Sigmoid colon (tissue), 4 donors: ENCODE measurements around the gene CNDP1.

Source experiments
- CTCF ChIP-seq, 4 experiments: fragments of 450-650 bp in 3 of 4; fragments of 200-600 bp in 1 of 4; IDR thresholded peaks; one replicate each; pipeline ENCODE4 v1.5.1; 2016 to 2019; ENCODE audit warnings: antibody characterized with exemption in 4 of 4, mild to moderate bottlenecking in 3 of 4, moderate library complexity in 2 of 4
- EP300 ChIP-seq, 4 donors: sonication (generic); formaldehyde crosslinking; IDR thresholded peaks; one replicate each; pipeline ENCODE4 v1.6.1; 2017; ENCODE audit warnings: antibody characterized with exemption in 4 of 4
- POLR2A ChIP-seq, 2 donors: fragments of 450-650 bp; IDR thresholded peaks; one replicate each; pipeline ENCODE4 v1.6.1; 2016; ENCODE audit warnings: antibody characterized with exemption in 2 of 2, mild to moderate bottlenecking in 2 of 2, moderate library complexity in 2 of 2
- POLR2AphosphoS5 ChIP-seq, 4 donors: sonication (generic); formaldehyde crosslinking; IDR thresholded peaks; one replicate each; pipeline ENCODE4 v1.6.1; 2017; ENCODE audit warnings: antibody characterized with exemption in 4 of 4

DNA sequence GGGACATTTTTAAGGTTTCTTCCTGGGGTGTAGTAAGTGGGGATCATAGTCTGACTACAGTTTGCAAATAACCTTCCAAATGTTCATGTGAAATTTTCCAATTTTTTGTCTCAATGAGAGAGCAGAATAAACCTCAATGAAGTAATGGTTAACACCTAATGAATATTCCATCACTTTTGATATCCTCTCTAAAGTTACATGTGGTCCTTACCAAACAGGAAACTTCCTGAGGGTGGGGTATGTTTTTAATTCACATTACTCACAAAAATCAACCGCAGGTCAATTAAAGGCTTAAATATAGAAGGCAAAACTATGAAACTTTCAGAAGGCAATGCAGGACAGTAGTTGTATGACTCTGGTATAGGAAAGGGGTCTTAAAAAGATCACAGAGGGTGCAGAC lies 76.6 kb downstream of the CNDP1 start:
- no peak for TF ChIP-seq CTCF (IDR thresholded peaks at IDR 0.05)
- no peak for TF ChIP-seq POLR2AphosphoS5 (IDR thresholded peaks at IDR 0.05)
- no peak for TF ChIP-seq POLR2A (IDR thresholded peaks at IDR 0.05)
- no peak for TF ChIP-seq EP300 (IDR thresholded peaks at IDR 0.05)
